Peyer's patch (tissue), 4 donors: ENCODE measurements around the gene KLHL18. TPM values are rescaled to one million over a fixed set of nuclear protein-coding genes. Genes with fewer than 3 reads are reported as not detected.

ENCODE experiments used
- DNase-seq, 3 donors: peaks; one replicate each; pipeline ENCODE4 v3.0.0-alpha.2; 2017 to 2019
- H3K27ac ChIP-seq, 4 donors: fragments of 200-600 bp; sonication (generic); one replicate each; pipeline ENCODE4 v1.5.1; 2016 to 2019
- H3K27me3 ChIP-seq, 2 donors: fragments of 200-600 bp; sonication (generic); one replicate each; pipeline ENCODE4 v1.5.1; 2019
- H3K36me3 ChIP-seq, 3 donors: fragments of 200-600 bp; sonication (generic); one replicate each; pipeline ENCODE4 v1.5.1; 2016 to 2019
- H3K4me1 ChIP-seq, 4 donors: fragments of 200-600 bp; sonication (generic); one replicate each; pipeline ENCODE4 v1.5.1; 2016 to 2019
- H3K4me3 ChIP-seq, 4 donors: fragments of 200-600 bp; sonication (generic); 1 replicate in 3 of 4; 2 replicates in 1 of 4; pipeline ENCODE4 v1.5.1; 2016 to 2019; ENCODE audit warnings: mild to moderate bottlenecking in 1 of 4
- H3K9me3 ChIP-seq, 4 donors: fragments of 200-600 bp; sonication (generic); one replicate each; pipeline ENCODE4 v1.5.1; 2016 to 2019; ENCODE audit warnings: mild to moderate bottlenecking in 1 of 4
- CTCF ChIP-seq, 6 experiments: fragments of 450-650 bp in 4 of 6; fragments of 200-600 bp in 2 of 6; sonication (generic) in 1 of 6; IDR thresholded peaks; one replicate each; pipeline ENCODE4 v1.5.1; 2017 to 2019; ENCODE audit warnings: antibody characterized with exemption in 6 of 6, mild to moderate bottlenecking in 3 of 6, moderate library complexity in 1 of 6
- POLR2A ChIP-seq, 2 donors: fragments of 450-650 bp; IDR thresholded peaks; one replicate each; pipeline ENCODE4 v1.5.1; 2017; ENCODE audit warnings: antibody characterized with exemption in 2 of 2, mild to moderate bottlenecking in 2 of 2, moderate library complexity in 2 of 2
- total RNA-seq, 4 donors: library from RNA; depleted of rRNA; stranded (reverse); fragments of >200 nt; gene quantifications; one replicate each; pipeline ENCODE4 v1.1.0, GENCODE V29; 2016

KLHL18 gene
- total RNA-seq, 4 donors from 2014 or later, result 12.1 to 19.5 (median 16.6) TPM

DNA sequence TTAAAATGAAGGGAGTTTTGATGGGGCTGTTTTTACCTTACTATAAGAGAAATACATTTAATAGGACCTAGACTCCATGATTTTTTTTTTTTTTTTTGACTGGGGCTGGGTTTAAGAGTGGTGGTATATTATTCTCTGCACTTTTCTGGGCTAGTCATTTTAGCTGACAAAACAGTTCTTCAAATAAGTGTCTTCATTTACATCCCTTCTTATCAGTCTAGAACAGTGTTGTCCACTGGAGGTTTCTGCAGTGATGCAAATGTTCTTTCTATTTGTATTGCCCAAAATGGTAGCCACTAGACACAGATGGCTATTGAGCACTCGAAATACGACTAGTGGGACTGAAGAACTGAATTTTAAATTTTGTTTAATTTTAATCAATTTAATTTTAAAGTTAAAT lies 37.2 kb downstream of the KLHL18 start:
- no peak overlapping the region for H3K27ac ChIP-seq
- no peaks in the 10 kb centered on the region for H3K9me3 ChIP-seq
- DNase-seq, result no peak
- peaks cover 0 to 36% (median 0%) of the 10 kb centered on the region in 3 donors for H3K36me3 ChIP-seq
- no peak overlapping the region for H3K4me3 ChIP-seq
- no peaks in the 10 kb centered on the region for H3K27me3 ChIP-seq
- H3K4me1 ChIP-seq, result peaks cover 0 to 8% (median 0%) of the 10 kb centered on the region in 4 donors
- no peak for TF ChIP-seq CTCF (IDR thresholded peaks at IDR 0.05)
- TF ChIP-seq POLR2A (IDR thresholded peaks at IDR 0.05), result no peak

- Histone ChIP-seq H3K4me1 (peaks cover 0 to 6% (median 0%) of the 10 kb centered on the region in 4 donors), H3K27me3 (no peaks in the 10 kb centered on the region), H3K9me3 (no peaks in the 10 kb centered on the region), H3K4me3 (no peak overlapping the region), H3K36me3 (peaks cover 0 to 56% (median 0%) of the 10 kb centered on the region in 3 donors), H3K27ac (no peak overlapping the region)
- TF ChIP-seq POLR2A (IDR thresholded peaks at IDR 0.05) (no peak), CTCF (IDR thresholded peaks at IDR 0.05) (no peak)
- peak in 1 of 3 donors; percentile 39 for DNase-seq
Observed at GRCh38 chr3:47323431-47324277, 40.9 kb downstream of the KLHL18 start.

DNA sequence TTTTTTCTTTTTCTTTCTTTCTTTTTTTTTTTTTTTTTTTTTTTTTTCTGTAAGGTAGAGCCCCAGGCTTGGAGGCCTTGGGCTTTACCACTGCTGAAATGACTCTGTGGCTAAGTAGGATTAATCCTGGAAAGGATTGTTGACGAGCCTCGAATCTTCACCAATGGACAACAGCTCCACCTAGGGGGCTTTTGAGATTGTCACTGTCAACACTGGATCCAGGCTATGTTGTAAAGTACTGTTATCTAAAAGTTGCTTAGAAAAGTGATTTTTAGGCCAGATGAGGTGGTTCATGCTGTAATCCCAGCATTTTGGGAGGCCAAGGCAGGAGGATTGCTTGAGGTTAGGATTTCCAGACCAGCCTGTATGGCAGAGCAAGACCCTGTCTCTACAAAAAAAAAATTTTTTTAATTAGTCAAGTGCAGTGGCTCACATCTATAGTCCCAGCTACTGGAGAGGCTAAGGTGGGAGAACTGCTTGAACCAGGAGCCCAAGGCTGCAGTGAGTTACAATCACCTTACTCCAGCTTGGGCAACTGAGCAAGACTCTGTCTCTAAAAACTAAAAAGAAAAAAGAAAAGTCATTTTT lies 41.6 kb downstream of the KLHL18 start:
- TF ChIP-seq CTCF (IDR thresholded peaks at IDR 0.05), result peak; percentile 11 to 83 (median 73)
- TF ChIP-seq POLR2A (IDR thresholded peaks at IDR 0.05), result no peak
- Histone ChIP-seq H3K27ac (no peak overlapping the region), H3K9me3 (no peaks in the 10 kb centered on the region), H3K4me1 (no peaks in the 10 kb centered on the region), H3K27me3 (no peaks in the 10 kb centered on the region), H3K36me3 (peaks cover 0 to 59% (median 0%) of the 10 kb centered on the region in 3 donors), H3K4me3 (no peak overlapping the region)
- DNase-seq, result peak in 2 of 3 donors; percentile 52 to 78

GRCh38 chr3:47333907-47334306 lies 51.2 kb downstream of the KLHL18 start:
- peak in 1 of 3 donors; percentile 32 for DNase-seq
- Histone ChIP-seq H3K27ac (no peak overlapping the region), H3K4me1 (no peaks in the 10 kb centered on the region), H3K36me3 (peaks cover 0 to 94% (median 0%) of the 10 kb centered on the region in 3 donors), H3K27me3 (no peaks in the 10 kb centered on the region), H3K9me3 (no peaks in the 10 kb centered on the region), H3K4me3 (no peak overlapping the region)
- no peak for TF ChIP-seq CTCF (IDR thresholded peaks at IDR 0.05)
- no peak for TF ChIP-seq POLR2A (IDR thresholded peaks at IDR 0.05)

DNA sequence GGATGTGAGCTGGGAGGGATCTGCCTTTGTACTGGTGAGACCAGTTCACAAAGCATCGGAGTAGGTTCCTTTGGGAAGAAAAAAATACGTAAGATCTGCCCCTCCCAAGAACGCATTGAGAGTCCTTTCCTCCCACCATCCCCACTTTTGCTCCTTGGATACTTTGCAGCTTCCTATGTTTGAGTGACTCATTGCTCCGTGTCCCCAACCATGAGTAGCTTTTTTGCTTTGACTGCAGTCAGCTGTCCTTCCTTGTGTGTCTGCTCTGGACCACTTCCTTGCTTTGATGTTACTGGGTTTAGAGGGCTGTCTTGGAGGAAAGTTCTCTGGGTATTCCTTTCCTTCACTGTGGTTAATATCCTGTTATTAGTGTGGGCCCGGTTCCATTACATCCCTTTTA lies 54.9 kb downstream of the KLHL18 start:
- Histone ChIP-seq H3K36me3 (peaks cover 0 to 97% (median 0%) of the 10 kb centered on the region in 3 donors), H3K4me1 (no peaks in the 10 kb centered on the region), H3K27ac (no peak overlapping the region), H3K4me3 (no peak overlapping the region), H3K27me3 (no peaks in the 10 kb centered on the region), H3K9me3 (no peaks in the 10 kb centered on the region)
- no peak for DNase-seq
- TF ChIP-seq CTCF (IDR thresholded peaks at IDR 0.05) (no peak), POLR2A (IDR thresholded peaks at IDR 0.05) (no peak)
